Central memory CD4-positive, alpha-beta T cell (primary cell): ENCODE results near the gene NUDT22.

Experiments
- DNase-seq: peaks from one replicate; pipeline ENCODE4 v3.0.0; 2022

Gene NUDT22

DNA sequence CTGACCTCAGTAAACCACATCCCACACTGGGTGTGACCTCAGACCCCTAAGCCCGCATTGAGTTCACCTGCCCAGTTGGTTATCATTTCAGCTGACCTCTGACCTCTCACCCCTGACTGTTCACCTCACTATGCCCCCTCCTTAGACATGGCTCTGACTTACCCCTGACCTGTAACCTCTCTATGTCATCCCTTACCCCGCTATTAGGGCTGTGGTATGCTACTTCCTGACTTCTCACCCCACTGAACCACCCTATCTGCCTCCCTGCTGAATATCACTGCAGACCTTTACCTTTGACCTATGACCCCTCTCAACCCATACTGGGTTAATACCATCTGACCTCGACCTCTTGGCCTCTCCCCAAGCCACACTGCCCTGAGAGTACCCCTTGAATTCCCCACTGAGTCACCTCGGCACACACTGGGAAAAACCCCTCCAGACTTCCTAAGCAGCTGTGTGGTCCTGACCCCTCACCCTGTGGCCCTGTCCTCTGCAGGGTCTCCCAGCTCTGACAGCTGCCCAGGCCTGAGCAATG is 33.5 kb downstream of the NUDT22 start:
- no peak for DNase-seq

DNA sequence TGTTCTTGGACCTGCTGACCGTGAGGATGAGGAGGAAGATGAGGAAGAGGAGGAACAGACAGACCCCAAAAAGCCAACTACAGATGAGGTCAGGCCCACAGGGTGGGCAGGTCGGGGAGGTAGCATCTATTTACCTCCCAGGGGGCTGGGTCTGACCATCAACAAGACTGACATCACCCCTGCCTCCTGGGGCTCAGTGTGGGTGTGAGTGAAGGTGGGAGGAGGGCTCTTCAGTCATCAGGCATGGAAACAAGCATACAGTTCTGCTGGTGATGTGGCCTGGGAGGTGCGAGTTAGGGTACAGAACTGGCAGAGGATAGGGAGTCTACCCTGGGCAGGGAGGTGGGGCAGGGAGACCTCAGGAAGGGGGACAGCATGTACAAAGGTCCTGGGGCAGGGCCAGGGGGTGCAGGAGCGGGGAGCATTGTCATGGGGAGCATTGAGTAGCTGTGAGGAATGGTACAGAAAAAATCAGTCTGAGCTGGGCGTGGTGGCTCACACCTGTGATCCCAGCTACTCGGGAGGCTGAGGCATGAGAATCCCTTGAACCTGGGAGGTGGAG is 34.2 kb downstream of the NUDT22 start:
- no peak for DNase-seq

DNA sequence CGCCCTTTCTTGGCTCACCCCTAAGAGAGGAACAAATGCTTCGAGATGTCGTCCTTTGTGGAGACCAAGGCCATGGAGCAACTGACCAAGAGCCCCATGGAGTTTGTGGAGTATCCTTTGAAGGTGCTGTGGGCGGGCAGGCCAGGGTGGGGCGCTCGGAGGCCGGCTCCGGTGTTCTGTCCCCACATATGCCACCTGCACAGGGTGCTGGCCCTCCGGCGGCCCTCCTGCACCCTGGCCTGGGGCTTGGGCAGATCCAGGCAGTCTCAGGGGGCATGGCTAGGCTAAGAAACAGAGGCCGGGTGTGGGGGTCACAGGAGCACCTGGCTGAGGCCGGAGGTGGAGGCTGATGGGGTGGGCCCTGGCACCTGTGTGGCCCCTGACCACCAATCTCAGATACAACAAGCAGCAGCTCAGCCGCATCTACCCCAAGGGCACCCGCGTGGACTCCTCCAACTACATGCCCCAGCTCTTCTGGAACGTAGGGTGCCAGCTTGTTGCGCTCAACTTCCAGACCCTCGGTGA is 35.5 kb downstream of the NUDT22 start:
- DNase-seq, result no peak

DNA sequence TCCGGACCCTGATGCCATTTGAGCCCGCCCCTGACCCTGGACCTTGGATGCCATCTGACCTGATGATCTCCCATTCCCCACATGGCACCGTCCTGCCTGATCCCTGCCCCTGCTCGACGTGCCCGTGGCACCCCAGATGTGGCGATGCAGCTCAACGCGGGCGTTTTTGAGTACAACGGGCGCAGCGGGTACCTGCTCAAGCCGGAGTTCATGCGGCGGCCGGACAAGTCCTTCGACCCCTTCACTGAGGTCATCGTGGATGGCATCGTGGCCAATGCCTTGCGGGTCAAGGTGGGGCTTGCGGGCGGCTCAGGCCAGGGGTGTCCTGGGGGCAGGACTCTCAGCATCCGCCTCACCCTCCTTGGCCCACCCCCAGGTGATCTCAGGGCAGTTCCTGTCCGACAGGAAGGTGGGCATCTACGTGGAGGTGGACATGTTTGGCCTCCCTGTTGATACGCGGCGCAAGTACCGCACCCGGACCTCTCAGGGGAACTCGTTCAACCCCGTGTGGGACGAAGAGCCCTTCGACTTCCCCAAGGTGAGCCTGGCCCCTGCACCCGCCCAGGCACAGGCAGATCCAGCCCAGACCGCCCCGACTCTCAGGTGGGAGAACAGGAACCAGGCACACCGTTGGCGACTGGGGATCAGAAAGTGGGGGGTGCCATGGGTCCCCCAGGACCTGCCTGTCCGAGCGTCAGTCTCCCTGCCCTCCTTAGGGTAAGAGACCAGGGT is 36.4 kb downstream of the NUDT22 start:
- no peak for DNase-seq

DNA sequence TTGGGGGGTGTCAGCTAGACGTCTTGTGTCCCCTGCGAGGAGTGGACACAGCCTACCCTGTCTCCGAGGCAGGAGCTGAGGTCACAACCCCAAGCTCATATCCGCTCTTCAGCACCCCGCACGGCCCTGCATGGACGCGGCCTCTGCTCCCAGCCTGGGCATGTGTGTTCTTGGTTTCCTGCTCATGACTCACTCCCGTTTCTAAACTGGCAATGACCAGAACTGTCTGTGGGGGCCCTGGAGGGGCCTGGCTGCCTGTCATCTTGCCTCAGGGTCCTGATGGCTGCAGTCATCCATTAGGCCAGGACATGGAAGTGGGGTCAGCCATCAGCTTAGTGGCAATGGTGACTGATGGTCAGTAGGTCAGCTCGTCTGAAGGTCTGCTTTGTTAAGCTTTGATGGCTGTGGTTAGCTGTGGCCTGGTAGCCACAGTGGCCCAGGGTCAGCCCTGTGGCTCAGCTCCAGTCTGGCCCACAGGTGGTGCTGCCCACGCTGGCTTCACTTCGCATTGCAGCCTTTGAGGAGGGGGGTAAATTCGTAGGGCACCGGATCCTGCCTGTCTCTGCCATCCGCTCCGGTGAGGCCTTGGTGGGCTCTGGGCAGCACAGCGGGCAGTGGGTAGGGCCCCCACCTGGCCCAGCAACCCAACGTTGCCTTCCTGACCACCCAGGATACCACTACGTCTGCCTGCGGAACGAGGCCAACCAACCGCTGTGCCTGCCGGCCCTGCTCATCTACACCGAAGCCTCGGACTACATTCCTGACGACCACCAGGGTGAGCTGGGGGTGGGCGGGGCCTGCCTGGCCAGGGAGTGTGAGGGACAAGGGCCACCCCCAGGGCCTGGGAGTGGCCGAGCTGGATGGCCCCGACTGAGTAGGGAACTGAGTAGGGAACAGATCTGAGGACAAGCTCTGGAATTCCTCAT is 37.2 kb downstream of the NUDT22 start:
- DNase-seq, result no peak

DNA sequence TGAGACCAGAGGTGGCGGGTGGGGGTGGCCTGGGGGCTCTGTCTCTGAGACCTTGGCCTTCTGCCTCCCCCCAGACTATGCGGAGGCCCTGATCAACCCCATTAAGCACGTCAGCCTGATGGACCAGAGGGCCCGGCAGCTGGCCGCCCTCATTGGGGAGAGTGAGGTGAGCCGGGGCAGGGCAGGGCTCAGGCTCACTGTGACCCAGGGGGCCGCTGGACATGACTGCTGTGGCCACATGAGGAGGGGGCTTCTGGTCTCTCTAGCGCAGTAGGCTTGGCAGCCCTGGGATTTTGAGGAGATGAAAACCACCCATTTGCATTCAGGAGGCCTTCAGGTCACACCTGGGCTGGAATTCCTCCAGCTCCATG is 37.9 kb downstream of the NUDT22 start:
- DNase-seq, result no peak

DNA sequence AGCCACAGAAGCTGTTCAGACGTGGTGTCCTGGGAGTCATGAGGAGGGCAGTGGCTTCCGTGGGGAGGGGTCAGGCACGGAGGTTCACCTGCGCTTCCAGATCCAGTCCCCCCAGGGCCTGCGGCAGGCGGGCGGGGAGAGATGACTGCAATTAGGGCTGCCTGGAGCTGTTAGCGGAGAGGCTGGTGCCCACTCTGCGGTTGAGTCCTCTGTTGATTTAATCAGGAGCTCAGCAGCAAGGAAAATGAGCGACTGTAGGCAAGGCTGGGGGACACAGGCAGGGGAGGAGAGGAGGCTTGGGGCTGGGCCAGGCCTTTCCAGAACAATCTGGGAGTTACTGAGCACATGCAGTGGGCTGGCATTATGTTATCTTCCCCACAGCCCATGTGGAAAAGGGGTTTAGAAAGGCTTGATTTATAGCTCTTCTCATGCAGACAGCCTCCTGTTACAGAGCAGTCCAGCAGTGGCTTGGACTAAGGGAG is 38.3 kb downstream of the NUDT22 start:
- DNase-seq, result no peak

DNA sequence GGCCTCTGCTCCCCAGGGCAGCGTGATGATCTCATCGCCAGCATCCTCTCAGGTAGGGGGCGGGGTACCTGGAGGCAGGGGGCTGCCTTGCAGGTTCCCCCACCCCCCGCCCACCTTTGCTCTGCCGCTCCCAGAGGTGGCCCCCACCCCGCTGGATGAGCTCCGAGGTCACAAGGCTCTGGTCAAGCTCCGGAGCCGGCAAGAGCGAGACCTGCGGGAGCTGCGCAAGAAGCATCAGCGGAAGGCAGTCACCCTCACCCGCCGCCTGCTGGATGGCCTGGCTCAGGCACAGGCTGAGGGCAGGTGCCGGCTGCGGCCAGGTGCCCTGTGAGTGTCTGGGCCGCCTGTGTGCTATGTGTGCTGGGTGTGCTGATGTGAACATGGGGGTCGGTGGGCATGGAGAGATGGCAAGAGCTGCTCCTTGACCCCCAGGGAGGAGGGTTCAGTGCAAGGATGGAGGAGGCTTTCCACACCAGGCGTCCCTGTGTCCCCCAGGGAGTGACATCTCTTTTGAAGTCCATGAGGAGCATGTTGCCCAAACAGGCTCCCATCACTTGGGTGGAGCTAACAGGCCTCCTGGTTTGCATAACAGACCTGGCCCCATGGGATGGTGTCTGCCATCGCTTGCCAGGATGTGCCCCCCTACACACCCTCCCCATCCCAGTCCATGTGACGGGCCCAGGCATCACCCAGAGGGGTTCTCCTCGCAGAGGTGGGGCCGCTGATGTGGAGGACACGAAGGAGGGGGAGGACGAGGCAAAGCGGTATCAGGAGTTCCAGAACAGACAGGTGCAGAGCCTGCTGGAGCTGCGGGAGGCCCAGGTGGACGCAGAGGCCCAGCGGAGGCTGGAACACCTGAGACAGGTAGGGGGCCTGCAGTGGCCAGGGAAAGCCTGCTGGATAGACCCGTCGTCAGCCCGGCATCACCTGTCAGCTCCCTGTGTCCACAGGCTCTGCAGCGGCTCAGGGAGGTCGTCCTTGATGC is 39.4 kb downstream of the NUDT22 start:
- no peak for DNase-seq

DNA sequence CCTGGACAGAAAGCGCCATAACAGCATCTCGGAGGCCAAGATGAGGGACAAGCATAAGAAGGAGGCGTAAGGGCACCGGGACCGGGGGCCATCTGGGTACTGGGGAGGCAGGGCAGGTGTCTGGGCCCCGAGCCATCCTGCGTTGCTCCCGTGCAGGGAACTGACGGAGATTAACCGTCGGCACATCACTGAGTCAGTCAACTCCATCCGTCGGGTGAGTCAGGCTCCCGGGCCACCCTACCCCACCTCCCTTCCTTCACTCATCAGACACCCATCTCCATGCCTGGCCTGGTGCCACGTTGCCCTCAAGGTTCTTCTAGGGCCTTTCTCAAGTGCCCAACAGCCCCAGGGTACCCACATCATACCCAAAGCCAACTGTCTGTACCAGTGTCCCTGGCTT is 40.3 kb downstream of the NUDT22 start:
- DNase-seq, result no peak

DNA sequence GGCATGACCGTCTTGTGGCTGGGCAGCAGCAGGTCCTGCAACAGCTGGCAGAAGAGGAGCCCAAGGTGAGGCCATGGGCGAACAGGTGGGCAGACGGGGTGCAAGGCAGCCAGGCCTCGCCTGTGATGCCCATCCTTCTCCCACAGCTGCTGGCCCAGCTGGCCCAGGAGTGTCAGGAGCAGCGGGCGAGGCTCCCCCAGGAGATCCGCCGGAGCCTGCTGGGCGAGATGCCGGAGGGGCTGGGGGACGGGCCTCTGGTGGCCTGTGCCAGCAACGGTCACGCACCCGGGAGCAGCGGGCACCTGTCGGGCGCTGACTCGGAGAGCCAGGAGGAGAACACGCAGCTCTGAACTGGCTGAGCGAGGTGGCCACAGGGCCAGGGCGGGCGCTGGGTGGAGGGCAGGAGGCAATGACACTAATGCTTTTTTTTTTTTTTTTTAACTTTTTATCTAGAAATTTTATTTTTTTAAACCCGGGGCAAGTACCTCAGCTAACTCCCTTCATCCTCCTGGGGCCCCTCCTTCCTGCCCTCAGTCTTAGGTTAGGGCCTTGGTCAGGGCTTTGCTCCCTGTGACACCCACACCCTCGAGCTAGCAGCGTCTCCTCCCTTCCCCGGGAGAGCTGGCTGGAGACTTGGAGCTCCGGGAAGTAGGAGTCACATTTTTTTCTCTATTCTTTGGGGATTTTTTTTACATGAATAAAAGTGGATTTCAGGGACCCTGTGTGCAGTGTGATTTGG is 41.3 kb downstream of the NUDT22 start:
- no peak for DNase-seq

DNA sequence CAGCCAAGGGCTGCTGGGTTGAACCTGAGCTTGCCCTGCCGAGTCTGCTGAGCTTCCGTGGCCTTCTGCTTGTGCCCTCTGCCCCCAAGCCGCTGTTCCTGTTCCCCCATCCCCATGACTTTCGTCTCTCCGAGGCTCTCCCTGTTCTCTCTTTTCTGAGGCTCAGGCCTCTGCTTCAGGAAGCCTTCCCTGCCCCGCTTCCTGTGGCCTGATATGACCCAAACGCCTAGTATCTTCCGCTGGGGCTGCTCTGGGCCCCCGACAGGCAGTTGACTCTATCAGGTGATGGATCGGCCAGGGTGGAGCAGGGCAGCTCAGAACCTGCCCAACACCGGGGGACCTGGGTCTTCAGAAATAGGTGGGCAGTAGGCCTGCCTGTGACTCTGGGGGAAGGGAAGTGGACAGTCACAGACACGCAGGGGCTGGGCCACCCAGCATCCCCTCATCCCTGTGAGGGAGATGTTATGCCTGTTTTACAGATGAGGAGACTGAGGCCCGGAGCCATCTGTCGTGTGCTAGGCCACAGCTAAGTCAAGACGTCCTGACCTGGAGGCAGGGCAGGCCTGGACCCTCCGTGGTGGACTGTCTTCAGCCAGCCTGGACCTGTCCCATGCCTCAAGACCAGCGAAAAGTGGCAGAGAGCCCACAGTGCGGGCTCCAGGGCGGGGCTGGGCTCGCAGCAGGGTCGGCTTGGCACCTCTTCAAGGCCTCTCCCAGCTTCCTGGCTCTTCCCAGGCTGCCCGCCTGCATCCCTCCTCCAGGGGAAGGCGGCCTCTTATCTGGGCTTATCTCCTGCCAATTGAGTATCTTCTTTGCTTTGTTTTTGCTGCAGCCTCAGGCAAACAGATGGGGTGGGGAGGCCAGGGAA is 42.2 kb downstream of the NUDT22 start:
- no peak for DNase-seq

DNA sequence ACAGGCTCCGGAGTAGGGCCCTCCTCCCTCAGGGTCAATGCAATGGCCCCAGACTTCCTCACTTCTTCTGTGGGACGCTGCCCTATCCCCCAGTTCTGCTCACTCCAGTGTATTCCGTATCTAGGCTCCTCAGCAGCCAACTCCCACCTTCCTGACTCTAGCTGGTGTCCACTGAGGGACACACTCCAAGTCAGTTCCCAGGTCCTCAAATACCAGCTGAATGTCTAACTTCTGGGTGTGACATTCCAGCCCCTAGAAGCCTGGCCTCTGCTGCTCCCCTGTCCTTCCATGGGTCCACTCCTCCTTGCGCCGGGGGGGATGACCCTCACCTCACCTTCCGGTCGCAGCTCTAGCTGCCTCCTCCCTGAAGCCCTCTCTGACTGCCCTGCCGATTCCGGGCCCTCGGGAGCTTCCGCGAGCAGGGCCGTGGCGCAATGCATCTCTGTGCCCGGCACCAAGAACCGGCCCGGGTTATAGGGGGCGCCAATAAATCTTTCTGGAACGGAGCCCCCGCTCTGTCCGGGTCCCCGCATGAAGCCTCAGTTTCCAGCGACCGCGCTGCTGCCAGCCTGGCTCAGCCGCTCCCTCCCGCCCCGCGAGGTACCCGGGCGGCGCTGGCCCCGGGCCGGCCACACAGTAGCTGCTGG is 42.9 kb downstream of the NUDT22 start:
- DNase-seq, result no peak

DNA sequence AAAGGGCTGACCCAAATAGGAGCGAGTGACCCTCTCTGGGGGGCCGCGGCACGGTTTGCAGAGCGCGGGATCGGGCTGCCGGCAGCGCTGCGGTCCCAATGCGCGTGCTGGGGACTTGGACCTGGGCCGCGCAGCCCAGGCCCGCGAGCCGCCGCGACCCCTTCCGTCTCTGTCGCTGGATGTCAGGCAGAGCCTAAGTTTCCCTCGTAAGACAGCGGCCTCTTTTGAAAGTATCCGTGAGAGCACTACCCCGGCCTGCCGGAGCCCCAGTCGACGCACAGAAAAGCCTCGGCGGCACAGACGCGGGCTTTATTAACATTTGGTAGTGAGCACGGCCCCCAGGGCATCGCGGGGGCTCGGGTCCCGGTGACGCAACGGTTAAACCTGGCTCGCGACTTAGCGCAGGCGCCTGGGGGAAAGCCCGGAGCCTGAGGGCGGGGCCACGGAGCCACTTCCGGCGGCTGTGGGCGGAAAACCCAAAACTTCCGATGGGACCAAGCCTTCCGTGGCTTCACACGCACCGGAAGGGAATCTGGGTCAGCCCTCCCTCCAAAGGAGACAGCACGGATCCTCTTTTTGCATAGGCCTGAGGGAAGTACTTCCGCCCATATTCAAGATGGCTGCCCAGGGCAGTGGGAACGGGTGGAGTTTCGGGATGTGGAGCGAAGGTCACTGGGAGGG is 43.6 kb downstream of the NUDT22 start:
- DNase-seq, result peak; percentile 98

DNA sequence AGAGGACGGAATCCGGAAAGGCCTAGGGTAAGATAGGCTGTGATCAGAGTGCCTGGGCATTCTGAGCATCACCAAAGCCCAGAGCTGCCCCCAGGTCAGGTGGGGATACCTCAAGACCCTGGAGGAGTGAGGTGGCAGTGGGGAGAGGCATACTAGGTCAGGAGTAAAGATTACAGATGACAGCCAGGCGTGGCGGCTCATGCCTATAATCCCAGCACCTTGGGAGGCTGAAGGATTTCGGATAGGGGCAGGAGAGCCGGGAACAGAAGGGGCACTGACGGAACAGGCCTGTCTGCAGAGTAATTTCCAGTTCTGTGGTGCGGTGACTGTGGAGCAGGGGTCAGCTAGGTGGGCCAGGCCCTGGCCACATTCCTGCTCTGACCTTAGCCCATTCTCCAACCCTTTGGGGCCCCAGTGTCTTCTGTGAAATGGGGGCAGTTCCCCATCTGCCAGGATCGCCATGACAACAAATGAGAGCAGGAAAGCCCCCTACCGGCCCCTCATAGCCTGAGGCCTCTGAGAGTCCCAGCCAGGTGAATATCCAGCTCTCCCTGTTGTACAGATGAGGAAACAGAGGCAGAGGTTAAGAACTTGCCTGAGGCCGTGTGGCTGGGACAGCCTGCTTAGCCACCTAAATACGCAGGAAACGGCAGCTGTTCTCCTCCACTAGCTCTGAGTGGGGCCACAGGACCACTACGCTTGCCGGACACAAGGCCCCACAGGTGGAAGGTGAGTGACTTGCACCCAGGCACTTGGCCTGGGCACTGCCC is 49.1 kb downstream of the NUDT22 start:
- DNase-seq, result no peak

DNA sequence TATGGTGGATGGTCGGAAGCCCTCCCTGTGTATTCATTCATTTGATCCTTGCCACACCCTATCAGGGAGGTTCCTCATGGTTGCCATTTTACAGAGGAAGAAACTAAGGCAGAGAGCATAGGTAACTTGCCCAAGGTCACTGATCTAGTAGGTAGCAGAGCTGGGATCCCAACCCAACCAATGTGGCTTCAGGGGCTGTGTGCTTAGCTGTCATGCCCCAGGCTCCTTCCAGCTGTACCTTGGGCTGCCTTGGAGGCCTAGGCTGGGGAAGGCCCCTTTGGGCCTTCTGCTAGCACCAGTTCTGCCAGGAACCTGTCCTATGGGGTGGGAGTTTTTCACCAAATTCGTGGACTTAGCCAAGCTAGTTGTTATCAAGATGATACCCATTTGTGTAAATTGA is 49.8 kb downstream of the NUDT22 start:
- no peak for DNase-seq

DNA sequence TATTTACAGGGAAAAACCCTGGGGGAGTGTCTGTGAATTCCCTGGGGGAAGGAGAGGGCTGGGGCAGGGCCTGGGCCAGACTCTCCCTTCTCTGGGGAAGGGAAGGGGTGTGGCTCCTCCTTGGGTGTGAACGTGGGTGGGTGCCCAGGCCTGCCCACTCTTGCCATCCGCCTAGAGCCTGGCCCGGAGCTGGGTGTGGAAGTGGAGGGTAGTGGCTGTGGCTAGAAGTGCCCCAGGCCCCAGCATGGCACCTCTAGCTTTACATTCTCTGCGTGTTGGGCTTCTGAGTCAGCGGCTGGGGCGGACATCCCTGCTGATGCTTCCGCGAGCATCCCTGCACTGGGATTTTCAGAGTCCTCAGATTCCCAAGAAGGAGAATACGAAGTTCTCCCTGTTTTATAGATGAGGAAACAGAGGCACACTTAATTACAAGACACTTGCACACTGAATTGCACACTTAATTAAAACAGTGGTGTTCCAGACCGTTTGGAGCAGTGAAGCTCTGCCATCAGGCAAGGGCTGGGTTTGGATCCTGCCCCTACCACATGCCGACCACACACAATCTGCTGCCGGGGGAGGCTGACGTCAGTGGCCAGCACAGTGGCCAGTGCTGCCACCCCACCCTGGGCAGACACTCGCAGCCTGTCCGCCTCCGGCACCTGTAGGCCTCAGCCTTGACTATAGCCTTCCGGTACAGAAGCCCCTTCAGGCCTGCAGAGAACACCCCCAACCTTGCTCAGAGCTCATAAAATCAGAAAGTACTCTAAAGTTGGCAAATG is 50.8 kb downstream of the NUDT22 start:
- no peak for DNase-seq

DNA sequence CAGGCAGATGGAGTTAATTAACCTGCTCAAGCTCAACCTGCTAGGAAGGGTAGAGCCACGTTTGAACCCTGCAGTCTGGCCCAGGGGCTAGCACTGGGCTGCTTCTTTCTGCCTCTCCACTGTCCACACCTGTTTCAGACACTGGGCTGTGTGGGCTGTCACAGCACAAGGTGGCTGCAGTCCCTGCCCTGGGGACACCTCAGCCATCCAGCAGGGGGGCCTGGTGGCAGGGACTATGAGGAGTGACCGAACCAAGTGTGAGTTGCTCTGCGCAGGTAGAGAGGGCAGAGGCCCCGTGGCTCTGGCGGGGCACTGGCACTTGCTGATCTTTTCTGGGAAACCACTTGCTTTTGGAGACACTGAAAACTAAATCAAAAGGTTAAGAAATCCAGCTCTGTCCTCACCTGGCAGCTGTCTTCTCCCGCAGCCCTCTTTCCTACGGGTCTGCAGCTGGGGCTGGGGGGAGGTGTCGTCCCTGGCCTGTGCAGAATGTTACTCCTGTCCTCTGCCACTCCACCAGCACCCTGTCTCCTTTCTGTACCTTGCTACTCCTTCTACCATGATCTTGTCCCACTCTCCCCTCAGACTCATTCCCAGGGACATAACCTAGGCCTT is 52.6 kb downstream of the NUDT22 start:
- DNase-seq, result no peak
